Neutrophil (primary cell): ENCODE results near the gene STAT5A.
"Not testable (repeated sequence)": the region's sequence is repeated elsewhere in the genome, so short reads cannot be mapped to it uniquely, and the experiment has no call there.

Experiments used
- H3K27ac ChIP-seq: fragments of 200-600 bp; sonication (generic); 2 replicates; pipeline ENCODE4 v1.5.1; 2016; ENCODE audit warnings: mild to moderate bottlenecking, moderate library complexity
- H3K27me3 ChIP-seq: fragments of 200-600 bp; sonication (generic); 2 replicates; pipeline ENCODE4 v1.6.0; 2016; ENCODE audit warnings: mild to moderate bottlenecking
- H3K36me3 ChIP-seq: fragments of 200-600 bp; sonication (generic); 2 replicates; pipeline ENCODE4 v1.5.1; 2017
- H3K4me1 ChIP-seq, 2 experiments: fragments of 200-600 bp in 1 of 2; sonication (generic) in 1 of 2; 1 replicate in 1 of 2; 2 replicates in 1 of 2; pipeline versions ENCODE4 v1.5.1 to v1.6.1; 2013 to 2016; ENCODE audit warnings: low read depth in 1 of 2, low read length in 1 of 2, mild to moderate bottlenecking in 1 of 2, moderate library complexity in 1 of 2; ENCODE audit not compliant: control insufficient read depth in 1 of 2, insufficient read depth in 1 of 2
- H3K4me3 ChIP-seq, 2 experiments: fragments of 200-600 bp in 1 of 2; sonication (generic) in 1 of 2; 1 replicate in 1 of 2; 2 replicates in 1 of 2; pipeline ENCODE4 v1.5.1; 2013 to 2016; ENCODE audit warnings: low read depth in 1 of 2, low read length in 1 of 2, mild to moderate bottlenecking in 1 of 2, moderate library complexity in 1 of 2
- H3K9me3 ChIP-seq: fragments of 200-600 bp; sonication (generic); 2 replicates; pipeline ENCODE4 v1.5.1; 2016
- TF ChIP-seq, protein P1 (sequence below): fragments of 200-600 bp; sonication (generic); IDR thresholded peaks from 2 replicates; pipeline ENCODE4 v1.5.1; 2016; ENCODE audit warnings: antibody characterized with exemption

Gene STAT5A

DNA sequence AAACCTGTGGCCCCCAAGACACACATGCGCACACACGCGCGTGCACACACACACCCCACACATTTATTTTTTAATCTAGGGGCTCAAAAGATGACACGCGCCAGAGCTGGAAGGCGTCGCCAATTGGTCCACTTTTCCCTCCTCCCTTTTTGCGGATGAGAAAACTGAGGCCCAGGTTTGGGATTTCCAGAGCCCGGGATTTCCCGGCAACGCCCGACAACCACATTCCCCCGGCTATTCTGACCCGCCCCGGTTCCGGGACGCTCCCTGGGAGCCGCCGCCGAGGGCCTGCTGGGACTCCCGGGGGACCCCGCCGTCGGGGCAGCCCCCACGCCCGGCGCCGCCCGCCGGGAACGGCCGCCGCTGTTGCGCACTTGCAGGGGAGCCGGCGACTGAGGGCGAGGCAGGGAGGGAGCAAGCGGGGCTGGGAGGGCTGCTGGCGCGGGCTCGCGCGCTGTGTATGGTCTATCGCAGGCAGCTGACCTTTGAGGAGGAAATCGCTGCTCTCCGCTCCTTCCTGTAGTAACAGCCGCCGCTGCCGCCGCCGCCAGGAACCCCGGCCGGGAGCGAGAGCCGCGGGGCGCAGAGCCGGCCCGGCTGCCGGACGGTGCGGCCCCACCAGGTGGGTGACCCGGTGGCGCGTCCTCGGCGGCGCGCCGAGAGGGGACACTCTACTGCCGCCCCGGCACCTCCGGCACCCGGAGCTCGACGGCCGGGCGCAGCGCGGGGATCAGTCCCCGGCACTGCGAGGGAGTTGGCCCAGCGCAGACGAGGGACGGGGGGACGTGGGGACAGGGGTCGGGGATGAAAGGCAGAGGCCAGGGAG is at the start of gene STAT5A:
TSS of gene STAT5A (plus strand) at position 522 of the 826 bp plus-strand sequence. CDS start 914 bp downstream, outside the sequence.
- peaks cover 48 to 51% of the 10 kb centered on the region in 2 experiments for H3K4me1 ChIP-seq
- H3K27me3 ChIP-seq = no peaks in the 10 kb centered on the region
- peak within 1 kb of the TSS; percentile 98 for H3K27ac ChIP-seq
- TF ChIP-seq, protein P1, sequence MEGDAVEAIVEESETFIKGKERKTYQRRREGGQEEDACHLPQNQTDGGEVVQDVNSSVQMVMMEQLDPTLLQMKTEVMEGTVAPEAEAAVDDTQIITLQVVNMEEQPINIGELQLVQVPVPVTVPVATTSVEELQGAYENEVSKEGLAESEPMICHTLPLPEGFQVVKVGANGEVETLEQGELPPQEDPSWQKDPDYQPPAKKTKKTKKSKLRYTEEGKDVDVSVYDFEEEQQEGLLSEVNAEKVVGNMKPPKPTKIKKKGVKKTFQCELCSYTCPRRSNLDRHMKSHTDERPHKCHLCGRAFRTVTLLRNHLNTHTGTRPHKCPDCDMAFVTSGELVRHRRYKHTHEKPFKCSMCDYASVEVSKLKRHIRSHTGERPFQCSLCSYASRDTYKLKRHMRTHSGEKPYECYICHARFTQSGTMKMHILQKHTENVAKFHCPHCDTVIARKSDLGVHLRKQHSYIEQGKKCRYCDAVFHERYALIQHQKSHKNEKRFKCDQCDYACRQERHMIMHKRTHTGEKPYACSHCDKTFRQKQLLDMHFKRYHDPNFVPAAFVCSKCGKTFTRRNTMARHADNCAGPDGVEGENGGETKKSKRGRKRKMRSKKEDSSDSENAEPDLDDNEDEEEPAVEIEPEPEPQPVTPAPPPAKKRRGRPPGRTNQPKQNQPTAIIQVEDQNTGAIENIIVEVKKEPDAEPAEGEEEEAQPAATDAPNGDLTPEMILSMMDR = peak; percentile 21
- peak within 1 kb of the TSS; percentile 81 to 93 for H3K4me3 ChIP-seq
- peaks cover 10% of the 10 kb centered on the region for H3K36me3 ChIP-seq
- no peaks in the 10 kb centered on the region for H3K9me3 ChIP-seq

DNA sequence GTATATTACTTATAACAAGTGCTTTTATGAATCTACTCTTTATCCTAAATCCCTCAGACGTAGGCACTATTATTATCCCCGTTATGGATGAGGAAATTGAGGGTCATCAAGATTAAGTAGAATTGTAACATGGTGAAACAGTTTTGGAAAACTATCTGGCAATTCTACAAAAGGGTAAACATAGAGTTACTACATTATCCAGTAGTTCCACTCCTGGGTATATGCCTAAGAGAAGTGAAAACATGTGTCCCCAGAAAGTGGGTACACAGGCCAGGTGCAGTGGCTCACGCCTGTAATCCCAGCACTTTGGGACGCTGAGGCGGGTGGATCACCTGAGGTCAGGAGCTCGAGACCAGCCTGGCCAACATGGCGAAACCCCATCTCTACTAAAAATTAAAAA is 48.7 kb upstream of the STAT5A start:
- not testable (repeated sequence) for H3K27me3 ChIP-seq, H3K36me3 ChIP-seq, H3K4me3 ChIP-seq, H3K4me1 ChIP-seq, H3K9me3 ChIP-seq
- peak overlapping the region; percentile 15 for H3K27ac ChIP-seq

DNA sequence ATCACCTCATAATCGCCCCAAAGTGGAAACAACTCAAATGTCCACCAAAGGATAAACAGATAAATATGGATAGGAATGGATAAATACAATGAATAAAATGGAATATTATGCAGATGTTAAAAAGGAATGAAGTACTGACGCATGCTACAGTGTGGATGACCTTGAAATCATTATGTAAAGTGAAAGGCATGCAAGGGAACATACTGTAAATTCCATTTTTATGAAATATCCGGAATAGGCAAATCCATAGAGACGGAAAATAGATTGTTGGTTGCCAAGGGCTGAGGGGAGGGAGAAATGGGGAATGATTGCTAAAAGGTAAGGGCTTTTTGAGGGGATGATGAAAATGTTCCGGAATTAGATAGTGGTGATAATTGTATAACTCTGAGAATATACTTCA is 48.1 kb upstream of the STAT5A start:
- no peaks in the 10 kb centered on the region for H3K27me3 ChIP-seq
- H3K4me3 ChIP-seq = no peak overlapping the region
- peaks cover 8% of the 10 kb centered on the region in 2 experiments for H3K4me1 ChIP-seq
- TF ChIP-seq, protein P1 = no peak
- H3K27ac ChIP-seq = peak overlapping the region; percentile 14
- no peaks in the 10 kb centered on the region for H3K9me3 ChIP-seq
- H3K36me3 ChIP-seq = no peaks in the 10 kb centered on the region

DNA sequence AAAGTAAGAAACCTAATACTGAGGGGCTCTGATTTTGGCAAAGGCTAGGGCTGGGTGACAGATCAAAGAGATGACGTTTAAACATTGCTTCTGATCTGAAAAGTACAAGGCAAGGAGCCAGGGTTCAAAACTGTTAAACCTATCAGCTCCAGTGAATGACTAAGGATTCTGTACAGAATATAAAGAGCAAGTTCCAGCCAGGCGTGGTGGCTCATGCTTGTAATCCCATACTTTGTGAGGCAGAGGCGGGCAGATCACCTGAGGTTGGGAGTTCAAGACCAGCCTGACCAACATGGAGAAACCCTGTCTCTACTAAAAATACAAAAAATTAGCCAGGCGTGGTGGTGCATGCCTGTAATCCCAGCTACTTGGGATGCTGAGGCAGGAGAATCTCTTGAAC is 47.4 kb upstream of the STAT5A start:
- H3K36me3 ChIP-seq, H3K4me3 ChIP-seq, H3K9me3 ChIP-seq, H3K27me3 ChIP-seq: not testable (repeated sequence)
- peaks cover 10 to 14% of the 10 kb centered on the region in 2 experiments for H3K4me1 ChIP-seq
- H3K27ac ChIP-seq = peak overlapping the region; percentile 14

DNA sequence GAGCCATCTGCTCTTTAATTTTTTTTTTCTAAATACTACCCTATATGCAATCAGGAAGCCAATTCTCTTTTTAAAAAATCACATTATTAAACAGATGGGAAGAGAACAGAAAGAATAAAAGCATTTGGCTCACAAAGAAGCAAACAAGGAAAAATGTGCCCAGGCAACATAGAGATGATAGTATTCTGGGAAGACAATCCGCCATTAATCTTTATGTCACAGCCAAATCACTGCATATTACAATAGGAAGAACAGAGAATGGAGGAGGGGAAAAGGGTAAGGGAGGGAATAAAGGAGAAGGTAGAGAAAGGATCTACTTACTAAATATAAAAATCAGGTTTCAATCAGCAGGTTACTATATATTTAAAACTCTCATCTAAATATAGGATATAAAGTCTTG is 46.4 kb upstream of the STAT5A start:
- H3K4me1 ChIP-seq = peaks cover 20 to 24% of the 10 kb centered on the region in 2 experiments
- TF ChIP-seq, protein P1 = no peak

DNA sequence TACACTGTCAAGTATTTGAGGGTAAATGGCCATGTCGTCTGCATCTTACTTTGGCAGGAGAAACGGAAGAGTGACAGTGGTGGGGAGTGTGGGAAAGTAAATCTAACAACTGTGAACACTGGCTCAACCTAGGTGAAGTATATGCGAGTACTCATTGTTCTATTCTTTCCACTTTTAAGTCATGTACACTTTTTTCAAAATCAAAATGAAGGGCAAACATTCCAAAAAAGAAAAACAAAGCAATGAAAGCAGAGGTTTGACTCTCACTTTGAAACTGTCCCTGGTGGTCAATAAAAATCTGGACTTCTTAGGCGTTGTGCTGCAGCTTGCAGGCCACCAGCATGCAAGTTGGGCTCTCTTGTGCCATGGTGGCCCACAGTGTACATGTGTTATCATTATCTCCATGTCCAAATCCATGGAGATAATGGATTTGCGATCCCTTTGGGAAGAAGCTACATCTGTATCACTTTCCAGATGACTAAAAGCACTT is 44.8 kb upstream of the STAT5A start:
- Histone ChIP-seq H3K4me1 (peaks cover 37 to 41% of the 10 kb centered on the region in 2 experiments), H3K27ac (peak overlapping the region; percentile 59), H3K36me3 (no peaks in the 10 kb centered on the region), H3K4me3 (no peak overlapping the region), H3K27me3 (no peaks in the 10 kb centered on the region), H3K9me3 (no peaks in the 10 kb centered on the region)
- TF ChIP-seq, protein P1 = no peak

More for the DNA sequence above, 46.4 kb upstream of the STAT5A start:
- Histone ChIP-seq H3K27me3 (no peaks in the 10 kb centered on the region), H3K4me3 (no peak overlapping the region), H3K27ac (peak overlapping the region; percentile 41), H3K36me3 (no peaks in the 10 kb centered on the region), H3K9me3 (no peaks in the 10 kb centered on the region)

DNA sequence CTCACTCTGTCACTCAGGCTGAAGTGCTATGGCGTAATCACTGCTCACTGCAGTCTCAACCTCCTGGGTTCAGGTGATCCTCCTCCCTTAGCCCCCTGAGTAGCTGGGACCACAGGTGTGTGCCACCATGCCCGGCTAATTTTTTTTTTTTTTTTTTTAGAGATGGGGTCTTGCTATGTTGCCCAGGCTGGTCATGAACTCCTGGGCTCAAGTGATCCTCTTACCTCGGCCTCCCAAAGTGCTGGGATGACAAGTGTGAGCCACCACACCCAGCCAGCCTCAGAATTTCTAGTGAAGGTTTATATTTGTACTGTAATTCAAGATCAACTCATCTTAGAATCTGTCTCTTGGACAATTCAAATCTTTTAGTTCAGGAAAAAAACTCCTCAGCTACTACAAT is 44.2 kb upstream of the STAT5A start:
- not testable (repeated sequence) for H3K9me3 ChIP-seq, H3K36me3 ChIP-seq, H3K4me3 ChIP-seq, H3K27me3 ChIP-seq
- Histone ChIP-seq H3K27ac (peak overlapping the region; percentile 48), H3K4me1 (peaks cover 42 to 46% of the 10 kb centered on the region in 2 experiments)

DNA sequence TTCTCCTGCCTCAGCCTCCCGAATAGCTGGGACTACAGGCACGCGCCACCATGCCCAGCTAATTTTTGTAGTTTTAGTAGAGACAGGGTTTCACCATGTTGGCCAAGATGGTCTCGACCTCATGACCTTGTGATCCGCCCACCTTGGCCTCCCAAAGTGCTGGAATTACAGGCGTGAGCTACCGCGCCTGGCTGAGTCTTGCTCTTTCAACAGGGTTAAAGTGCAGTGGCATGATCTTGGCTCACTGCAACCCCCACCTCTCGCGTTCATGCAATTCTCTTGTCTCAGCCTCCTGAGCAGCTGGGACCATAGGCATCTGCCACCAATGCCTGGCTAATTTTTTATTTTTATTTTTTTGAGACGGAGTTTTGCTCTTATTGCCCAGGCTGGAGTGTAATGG is 43.1 kb upstream of the STAT5A start:
- not testable (repeated sequence) for H3K36me3 ChIP-seq, H3K4me3 ChIP-seq, H3K9me3 ChIP-seq, H3K27me3 ChIP-seq, H3K27ac ChIP-seq
- peaks cover 52 to 57% of the 10 kb centered on the region in 2 experiments for H3K4me1 ChIP-seq
